Psoas muscle (tissue), 8 donors: ENCODE results near the gene SPSB1. TPM values are rescaled to one million over a fixed set of nuclear protein-coding genes. Genes with fewer than 3 reads are reported as not detected.

Source experiments
- ATAC-seq, 4 donors: fragments of 200-7000 bp; cut with Tn5 transposase; one replicate each; pipeline ENCODE4 v1.9.1; 2020; ENCODE audit warnings: moderate library complexity in 3 of 4, mild to moderate bottlenecking in 2 of 4
- DNase-seq, 2 donors: peaks; one replicate each; pipeline ENCODE4 v3.0.0-alpha.2; 2020
- H3K27ac ChIP-seq: fragments of 200-600 bp; one replicate; pipeline ENCODE4 v1.8.0; 2022
- H3K27me3 ChIP-seq, 3 donors: fragments of 200-600 bp in 1 of 3; one replicate each; pipeline versions ENCODE4 v1.6.1 to v1.8.0; 2013 to 2022; ENCODE audit warnings: low read length in 2 of 3, mild to moderate bottlenecking in 2 of 3, moderate library complexity in 1 of 3; ENCODE audit not compliant: insufficient read depth in 3 of 3
- H3K36me3 ChIP-seq, 2 donors: fragments of 200-600 bp in 1 of 2; one replicate each; pipeline versions ENCODE4 v1.6.1 to v1.8.0; 2013 to 2022; ENCODE audit warnings: low read depth in 1 of 2, mild to moderate bottlenecking in 1 of 2, moderate library complexity in 1 of 2; ENCODE audit not compliant: insufficient read depth in 1 of 2
- H3K4me1 ChIP-seq: fragments of 200-600 bp; one replicate; pipeline ENCODE4 v1.8.0; 2022
- H3K4me3 ChIP-seq: fragments of 200-600 bp; one replicate; pipeline ENCODE4 v1.8.0; 2022; ENCODE audit warnings: mild to moderate bottlenecking
- H3K9me3 ChIP-seq: fragments of 200-600 bp; one replicate; pipeline ENCODE4 v1.8.0; 2022
- CTCF ChIP-seq: fragments of 200-600 bp; IDR thresholded peaks from one replicate; pipeline ENCODE4 v1.8.0; 2022; ENCODE audit warnings: antibody characterized with exemption
- WGBS, 3 donors: extraction: QIAGEN DNeasy Blood & Tissue Kit; methylation state at CpG; one replicate each; pipeline versions ENCODE4 v1.1.6 to v1.1.7; 2013; 5-methylcytosine and 5-hydroxymethylcytosine counted together
- intact Hi-C, 2 donors: fragments of 100-400 bp; cut with DNase I; formaldehyde crosslinking; loops; one replicate each; pipeline versions ENCODE4 v1.11.0 to v1.14.2; 2022
- polyA plus RNA-seq, 3 donors: library from polyadenylated mRNA; stranded (reverse); fragments of 200-250 nt; gene quantifications; one replicate each; pipeline ENCODE4 v1.2.3, GENCODE V29; 2013
- total RNA-seq, 4 donors: library from RNA; stranded (reverse); fragmentation: NEBNext Ultra II Directional in 2 of 4; extraction: Animal tissue kit (Norgen Biotek cat#: 25700) in 2 of 4; gene quantifications; one replicate each; pipeline versions ENCODE4 v1.2.1 to v1.2.4, GENCODE V29; 2021 to 2023
- donor health status: healthy with polysubstance abuse.
- donor health status: DM: no; HTN: no; CAD: no; lungs with moderate emphysema.
- donor health status: Bipolar disorder and iron deficiency.
- donor health status: healthy.
- donor health status: DM: yes; HTN: yes; CAD: no.
- donor health status: DM: no; HTN: no; CAD: no.
- donor health status: DM: no; HTN: no; CAD: no.
- donor health status: DM: yes; HTN: yes; CAD: no.

Gene SPSB1
- total and polyA plus RNA-seq, 7 donors = 12.0 to 60.7 (median 31.3) TPM

GRCh38 chr1:9269721-9270120 lies 23.0 kb upstream of the SPSB1 start:
- ATAC-seq (peak; percentile 31 to 58 (median 42)), DNase-seq (peak in 1 of 2 donors; percentile 67)
- intact Hi-C loops = loop anchor here (5.0 kb wide), 2 partner anchors 188 to 223 kb away; no protein-coding TSS in a partner anchor
- Histone ChIP-seq H3K4me3 (no peak overlapping the region), H3K36me3 (peaks cover 0 to 33% of the 10 kb centered on the region in 2 donors), H3K9me3 (no peaks in the 10 kb centered on the region), H3K4me1 (peaks cover 29% of the 10 kb centered on the region), H3K27me3 (no peaks in the 10 kb centered on the region), H3K27ac (peak overlapping the region; percentile 39)
- TF ChIP-seq CTCF = no peak
- WGBS, 3 donors = 34 to 72% (median 38%) methylated on average over 12 of the region's 12 CpGs

- H3K36me3 ChIP-seq = peaks cover 0 to 26% of the 10 kb centered on the region in 2 donors
- peak; percentile 34 to 71 (median 67) for ATAC-seq
- WGBS, 3 donors = 36 to 61% (median 42%) methylated on average over 15 of the region's 15 CpGs
- no peaks in the 10 kb centered on the region for H3K9me3 ChIP-seq
- DNase-seq = peak in 1 of 2 donors; percentile 86
- TF ChIP-seq CTCF = no peak
- no peaks in the 10 kb centered on the region for H3K27me3 ChIP-seq
- H3K4me1 ChIP-seq = peaks cover 33% of the 10 kb centered on the region
- no peak overlapping the region for H3K4me3 ChIP-seq
- intact Hi-C loops = no loop called here
- H3K27ac ChIP-seq = peak overlapping the region; percentile 39
These were observed 22.3 kb upstream of the SPSB1 start for GRCh38 chr1:9270290-9270883.

DNA sequence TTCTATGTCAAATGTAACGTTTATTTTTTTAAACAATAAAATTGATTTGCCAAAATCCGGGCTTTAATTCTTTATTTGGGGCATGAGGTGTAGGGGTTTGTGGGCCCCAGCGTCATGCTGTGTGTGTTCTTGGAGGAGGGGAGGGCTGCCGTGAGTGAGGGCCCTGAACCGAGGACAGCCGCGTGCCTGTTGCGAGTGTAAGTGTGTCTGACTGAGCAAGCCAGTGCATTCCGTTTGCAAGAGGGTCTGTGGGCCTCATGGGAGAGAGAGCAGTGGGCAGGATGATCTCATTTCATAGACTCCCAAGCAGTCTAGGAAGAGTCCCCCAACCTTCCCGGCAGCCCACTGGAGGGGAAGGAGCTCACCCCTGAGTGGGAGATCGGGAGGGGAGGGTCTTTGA lies 21.4 kb upstream of the SPSB1 start:
- TF ChIP-seq CTCF = no peak
- Histone ChIP-seq H3K36me3 (peaks cover 0 to 17% of the 10 kb centered on the region in 2 donors), H3K27ac (no peak overlapping the region), H3K27me3 (no peaks in the 10 kb centered on the region), H3K4me3 (no peak overlapping the region), H3K9me3 (no peaks in the 10 kb centered on the region), H3K4me1 (peaks cover 41% of the 10 kb centered on the region)
- intact Hi-C loops = no loop called here
- 76 to 81% (median 81%) methylated on average over 11 of the region's 11 CpGs for WGBS, 3 donors
- ATAC-seq = no peak
- DNase-seq = peak in 1 of 2 donors; percentile 48

DNA sequence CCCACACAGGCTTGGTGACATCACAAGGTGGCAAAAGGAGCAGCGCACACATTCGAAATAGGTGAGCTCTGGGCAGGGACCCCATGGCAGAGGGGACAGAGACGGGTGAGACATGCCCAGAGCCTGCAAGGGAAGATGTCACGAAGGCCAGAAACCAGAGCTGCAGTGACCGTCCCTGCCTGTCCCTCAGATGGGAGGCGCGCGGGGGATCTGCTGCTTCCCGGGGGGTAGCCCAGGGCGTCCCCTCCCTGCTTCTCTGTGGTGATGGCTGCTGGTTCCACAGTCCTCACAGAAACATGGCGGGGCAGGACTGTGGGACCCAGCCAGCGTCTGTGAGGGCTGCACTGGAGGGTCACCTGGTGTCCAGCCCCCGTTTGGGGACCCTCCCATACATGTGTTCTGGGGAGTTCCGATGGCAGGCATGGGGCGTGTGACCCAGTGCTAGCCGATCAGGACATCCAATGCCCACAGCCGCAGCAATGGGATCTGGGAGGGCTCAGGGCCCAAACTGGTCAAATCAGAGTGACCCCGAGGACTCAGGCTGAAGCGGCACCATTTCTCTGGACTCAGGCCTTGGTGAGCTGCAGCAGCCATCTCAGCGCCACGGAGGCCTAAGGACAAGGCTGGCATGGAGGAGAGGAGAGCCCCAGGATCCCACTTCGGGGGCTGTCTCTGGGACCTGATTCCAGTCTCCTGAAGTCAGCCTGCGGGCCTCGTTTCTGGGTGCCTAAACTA lies 20.7 kb upstream of the SPSB1 start:
- ATAC-seq (no peak), DNase-seq (peak in 1 of 2 donors; percentile 47)
- Histone ChIP-seq H3K4me1 (peaks cover 35% of the 10 kb centered on the region), H3K9me3 (no peaks in the 10 kb centered on the region), H3K27me3 (no peaks in the 10 kb centered on the region), H3K27ac (no peak overlapping the region), H3K36me3 (peaks cover 0 to 10% of the 10 kb centered on the region in 2 donors), H3K4me3 (no peak overlapping the region)
- intact Hi-C loops = no loop called here
- 89 to 94% (median 90%) methylated on average over 24 of the region's 24 CpGs for WGBS, 3 donors
- no peak for TF ChIP-seq CTCF
